Smooth muscle cell (in vitro differentiated cells): ENCODE data around the gene VARS2. TPM values are rescaled to one million over a fixed set of nuclear protein-coding genes. Genes with fewer than 3 reads are reported as not detected.

ENCODE experiments used
- DNase-seq: peaks from one replicate; lab custom pipeline; 2025; ENCODE audit not compliant: unreplicated experiment; lab: John Stamatoyannopoulos, UW
- H2AFZ ChIP-seq: fragments of 200-600 bp; sonication (generic); 2 replicates; pipeline ENCODE4 v1.6.0; 2016; ENCODE audit warnings: antibody characterized with exemption, low read depth, mild to moderate bottlenecking
- H3F3A ChIP-seq: fragments of 200-600 bp; sonication (generic); 2 replicates; pipeline ENCODE4 v1.6.0; 2017; ENCODE audit warnings: antibody characterized with exemption, low read depth
- H3K27ac ChIP-seq: fragments of 200-600 bp; sonication (generic); 2 replicates; pipeline ENCODE4 v1.5.1; 2016; ENCODE audit warnings: low read depth, mild to moderate bottlenecking
- H3K27me3 ChIP-seq: fragments of 200-600 bp; sonication (generic); 2 replicates; pipeline ENCODE4 v1.6.1; 2016; ENCODE audit warnings: low read depth, mild to moderate bottlenecking
- H3K36me3 ChIP-seq: fragments of 200-600 bp; sonication (generic); 2 replicates; pipeline ENCODE4 v1.5.1; 2016; ENCODE audit warnings: low read depth
- H3K4me1 ChIP-seq: fragments of 200-600 bp; sonication (generic); 2 replicates; pipeline ENCODE4 v1.5.1; 2016; ENCODE audit warnings: low read depth
- H3K4me2 ChIP-seq: fragments of 200-600 bp; sonication (generic); 2 replicates; pipeline ENCODE4 v1.6.0; 2016; ENCODE audit warnings: mild to moderate bottlenecking
- H3K4me3 ChIP-seq: fragments of 200-600 bp; sonication (generic); 2 replicates; pipeline ENCODE4 v1.5.1; 2016; ENCODE audit warnings: mild to moderate bottlenecking
- H3K79me2 ChIP-seq: fragments of 200-600 bp; sonication (generic); 2 replicates; pipeline ENCODE4 v1.6.0; 2016; ENCODE audit warnings: low read depth, mild to moderate bottlenecking
- H3K9ac ChIP-seq: fragments of 200-600 bp; sonication (generic); 2 replicates; pipeline ENCODE4 v1.6.0; 2016; ENCODE audit warnings: low read depth
- H3K9me3 ChIP-seq: fragments of 200-600 bp; sonication (generic); replicated peaks from 2 replicates; pipeline ENCODE4 v1.5.1; 2016; ENCODE audit warnings: low read depth
- H4K20me1 ChIP-seq: fragments of 200-600 bp; sonication (generic); 2 replicates; pipeline ENCODE4 v1.6.0; 2016; ENCODE audit warnings: low read depth
- WGBS: methylation state at CpG from one replicate; pipeline ENCODE4 v1.1.7; 2016; ENCODE audit warnings: low lambda C conversion rate; 5-methylcytosine and 5-hydroxymethylcytosine counted together
- polyA plus RNA-seq: library from polyadenylated mRNA; unstranded; fragments of >200 nt; fragmentation: Nextera tagmentation; extraction: Ambion mirVana; gene quantifications from 2 replicates; pipeline ENCODE4 v1.2.1, GENCODE V29; 2016
- total RNA-seq: library from RNA; depleted of rRNA; stranded (reverse); fragments of >200 nt; gene quantifications from 2 replicates; pipeline ENCODE4 v1.2.3, GENCODE V29; 2014
- TF ChIP-seq, protein P1 (sequence below): fragments of 200-600 bp; sonication (generic); IDR thresholded peaks from 2 replicates; pipeline ENCODE4 v1.5.1; 2017; ENCODE audit warnings: borderline replicate concordance, mild to moderate bottlenecking, antibody characterized with exemption; ENCODE audit not compliant: insufficient read depth, poor library complexity, severe bottlenecking

The VARS2 gene
- total and polyA plus RNA-seq, 2 experiments from 2014 or later: 15.1 to 15.4 TPM

DNA sequence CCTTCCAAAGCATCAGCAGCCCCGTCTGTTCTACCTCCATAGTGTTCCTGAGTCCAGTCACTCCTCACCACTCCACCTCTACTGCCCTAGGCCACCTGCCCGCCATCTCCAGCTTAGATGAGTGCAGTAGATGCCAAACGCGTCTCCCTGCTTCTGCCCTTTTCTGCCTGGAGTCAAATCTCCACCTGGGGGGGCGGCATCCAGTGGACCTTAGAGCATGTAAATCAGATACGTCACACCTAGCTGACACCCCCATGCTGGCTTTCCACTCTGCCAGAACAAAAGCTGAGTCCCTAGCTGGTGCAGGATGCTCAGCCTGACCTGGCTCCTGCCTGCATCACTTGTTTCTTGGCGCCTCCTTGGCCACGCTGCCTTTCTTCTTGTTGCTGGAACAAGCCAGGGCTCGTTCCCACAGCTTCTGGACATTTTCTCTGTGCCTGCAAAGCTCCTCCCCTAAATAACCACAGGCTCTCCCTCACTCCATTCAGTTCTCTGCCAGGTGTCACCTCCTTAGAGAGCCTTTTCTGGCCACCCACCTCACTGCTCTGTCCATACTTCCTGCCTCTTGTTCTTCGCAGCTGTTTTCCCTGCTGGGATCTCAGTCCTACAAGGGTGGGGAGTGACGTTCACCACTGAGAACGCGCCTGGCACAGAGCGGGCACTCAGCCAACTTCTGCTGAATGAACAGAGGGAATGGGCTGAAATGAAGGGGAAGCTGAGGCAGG, 24.0 kb upstream of the VARS2 start:
- Histone ChIP-seq H3K9me3 (no peaks in the 10 kb centered on the region), H3K9ac (no peak overlapping the region), H3K27ac (no peak overlapping the region), H4K20me1 (peaks cover 65% of the 10 kb centered on the region), H3K4me3 (no peak overlapping the region), H3K4me1 (peaks cover 32% of the 10 kb centered on the region), H3K27me3 (no peaks in the 10 kb centered on the region), H3F3A (peaks cover 3% of the 10 kb centered on the region), H2AFZ (no peak overlapping the region), H3K36me3 (no peaks in the 10 kb centered on the region), H3K79me2 (peaks cover 38% of the 10 kb centered on the region), H3K4me2 (no peak overlapping the region)
- TF ChIP-seq, protein P1, sequence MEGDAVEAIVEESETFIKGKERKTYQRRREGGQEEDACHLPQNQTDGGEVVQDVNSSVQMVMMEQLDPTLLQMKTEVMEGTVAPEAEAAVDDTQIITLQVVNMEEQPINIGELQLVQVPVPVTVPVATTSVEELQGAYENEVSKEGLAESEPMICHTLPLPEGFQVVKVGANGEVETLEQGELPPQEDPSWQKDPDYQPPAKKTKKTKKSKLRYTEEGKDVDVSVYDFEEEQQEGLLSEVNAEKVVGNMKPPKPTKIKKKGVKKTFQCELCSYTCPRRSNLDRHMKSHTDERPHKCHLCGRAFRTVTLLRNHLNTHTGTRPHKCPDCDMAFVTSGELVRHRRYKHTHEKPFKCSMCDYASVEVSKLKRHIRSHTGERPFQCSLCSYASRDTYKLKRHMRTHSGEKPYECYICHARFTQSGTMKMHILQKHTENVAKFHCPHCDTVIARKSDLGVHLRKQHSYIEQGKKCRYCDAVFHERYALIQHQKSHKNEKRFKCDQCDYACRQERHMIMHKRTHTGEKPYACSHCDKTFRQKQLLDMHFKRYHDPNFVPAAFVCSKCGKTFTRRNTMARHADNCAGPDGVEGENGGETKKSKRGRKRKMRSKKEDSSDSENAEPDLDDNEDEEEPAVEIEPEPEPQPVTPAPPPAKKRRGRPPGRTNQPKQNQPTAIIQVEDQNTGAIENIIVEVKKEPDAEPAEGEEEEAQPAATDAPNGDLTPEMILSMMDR: no peak
- WGBS: 91% methylated on average over 14 of the region's 14 CpGs
- no peak for DNase-seq

DNA sequence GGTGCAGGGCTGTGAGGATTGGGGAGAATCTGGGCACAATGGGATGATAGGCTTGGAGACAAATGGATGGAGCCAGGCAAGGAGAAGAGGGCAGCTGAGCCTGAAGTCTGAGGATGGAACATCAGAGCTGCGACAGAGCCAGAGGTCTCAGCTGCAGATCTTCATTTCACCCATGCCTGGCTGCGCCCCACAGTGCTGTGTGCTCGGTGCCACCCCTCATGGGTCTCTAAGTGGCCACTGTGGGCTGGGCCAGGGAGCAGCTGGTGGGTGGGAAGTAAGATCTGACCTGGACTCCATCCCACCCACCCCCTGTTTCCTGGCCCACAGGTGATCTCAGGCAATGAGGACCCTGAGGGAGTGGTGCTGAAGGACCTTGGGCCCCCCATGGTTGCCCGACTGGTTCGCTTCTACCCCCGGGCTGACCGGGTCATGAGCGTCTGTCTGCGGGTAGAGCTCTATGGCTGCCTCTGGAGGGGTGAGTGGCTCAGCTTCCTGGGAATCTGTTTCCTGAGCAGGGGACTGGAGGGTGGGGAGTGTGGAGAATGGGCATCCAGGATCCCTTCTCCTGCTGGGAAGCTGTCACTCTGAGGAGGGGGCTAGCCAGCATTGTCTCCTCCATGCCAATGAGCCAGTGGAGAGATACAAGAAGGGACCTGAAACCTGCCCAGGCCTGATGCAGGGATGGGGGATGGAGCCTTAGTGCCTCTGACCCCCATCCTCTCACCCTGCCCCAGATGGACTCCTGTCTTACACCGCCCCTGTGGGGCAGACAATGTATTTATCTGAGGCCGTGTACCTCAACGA, 23.2 kb upstream of the VARS2 start:
- H3K27me3 ChIP-seq: no peaks in the 10 kb centered on the region
- peaks cover 32% of the 10 kb centered on the region for H3K79me2 ChIP-seq
- H3K9me3 ChIP-seq: no peaks in the 10 kb centered on the region
- no peaks in the 10 kb centered on the region for H3K36me3 ChIP-seq
- H3K4me2 ChIP-seq: no peak overlapping the region
- no peak overlapping the region for H3K27ac ChIP-seq
- no peak for DNase-seq
- H4K20me1 ChIP-seq: peaks cover 57% of the 10 kb centered on the region
- H3F3A ChIP-seq: peaks cover 3% of the 10 kb centered on the region
- H3K9ac ChIP-seq: no peak overlapping the region
- peaks cover 24% of the 10 kb centered on the region for H3K4me1 ChIP-seq
- H3K4me3 ChIP-seq: no peak overlapping the region
- TF ChIP-seq, protein P1: no peak
- WGBS: 93% methylated on average over 12 of the region's 12 CpGs
- H2AFZ ChIP-seq: no peak overlapping the region

DNA sequence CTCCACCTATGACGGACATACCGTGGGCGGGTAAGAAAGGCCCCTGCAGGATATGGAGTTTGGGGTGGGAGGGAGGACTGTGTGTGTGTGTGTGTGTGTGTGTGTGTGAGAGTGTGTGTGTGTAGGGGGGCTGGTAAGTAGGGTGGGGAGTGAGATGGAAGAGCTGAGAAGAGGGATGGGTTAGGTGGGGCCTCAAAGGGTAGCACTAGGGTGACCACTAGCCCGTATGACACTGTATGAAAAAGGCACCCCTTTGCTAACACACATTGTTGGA, 22.7 kb upstream of the VARS2 start:
- 95% methylated on average over 4 of the region's 4 CpGs for WGBS
- TF ChIP-seq, protein P1: no peak
- peaks cover 28% of the 10 kb centered on the region for H3K79me2 ChIP-seq

More for the DNA sequence above, 22.7 kb upstream of the VARS2 start:
- Histone ChIP-seq H3K4me2 (no peak overlapping the region), H3K9ac (no peak overlapping the region), H3K36me3 (no peaks in the 10 kb centered on the region), H3K4me3 (no peak overlapping the region), H3K4me1 (peaks cover 20% of the 10 kb centered on the region), H4K20me1 (peaks cover 55% of the 10 kb centered on the region), H3F3A (no peaks in the 10 kb centered on the region), H3K9me3 (no peaks in the 10 kb centered on the region), H3K27me3 (no peaks in the 10 kb centered on the region), H3K27ac (no peak overlapping the region), H2AFZ (no peak overlapping the region)
- DNase-seq: no peak
